ENCODE measurements around the gene STC2. TPM values are rescaled to one million over a fixed set of nuclear protein-coding genes. Genes with fewer than 3 reads are reported as not detected.
A peak's percentile ranks its signal among the peaks of the same experiment; 100 is the strongest.
"Not testable (repeated sequence)": the region's sequence is repeated elsewhere in the genome, so short reads cannot be mapped to it uniquely, and the experiment has no call there.

The STC2 gene
- total RNA-seq, 2 donors from 2014 or later, result 0.43 to 1.7 TPM

DNA sequence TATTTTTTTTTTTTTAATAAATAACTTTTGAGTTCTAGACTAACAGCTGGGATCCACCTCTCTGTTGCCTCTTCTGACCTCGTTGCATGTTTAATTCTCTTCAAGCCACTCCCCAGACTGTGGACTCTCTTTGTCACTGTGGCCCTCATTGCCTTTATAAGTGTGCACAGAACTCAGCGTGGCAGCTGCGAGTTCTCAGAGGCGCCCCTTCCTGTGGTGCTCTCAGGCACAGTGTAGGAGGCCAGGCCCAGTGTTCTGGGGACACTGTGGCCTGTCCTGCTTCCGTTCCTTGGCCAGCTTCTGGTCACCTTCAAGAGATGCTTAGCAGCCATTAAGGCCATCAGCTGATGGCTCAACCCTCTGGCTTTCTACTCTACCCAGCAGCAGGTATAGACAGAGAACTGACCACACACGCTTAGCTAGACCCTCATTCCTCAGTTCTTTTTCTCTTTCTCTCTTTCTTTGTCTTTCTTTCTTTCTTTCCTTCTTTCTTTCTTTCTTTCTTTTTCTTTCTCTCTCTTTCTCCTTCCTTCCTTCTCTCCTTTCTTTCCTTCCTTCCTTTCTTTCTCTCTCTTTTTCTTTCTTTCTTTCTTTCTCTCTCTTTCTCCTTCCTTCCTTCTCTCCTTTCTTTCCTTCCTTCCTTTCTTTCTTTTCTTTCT is 27.7 kb downstream of the STC2 start:
- ATAC-seq (no peak), DNase-seq (no peak)
- intact Hi-C loops (cut with DNase I, micrococcal nuclease), result no loop called here

DNA sequence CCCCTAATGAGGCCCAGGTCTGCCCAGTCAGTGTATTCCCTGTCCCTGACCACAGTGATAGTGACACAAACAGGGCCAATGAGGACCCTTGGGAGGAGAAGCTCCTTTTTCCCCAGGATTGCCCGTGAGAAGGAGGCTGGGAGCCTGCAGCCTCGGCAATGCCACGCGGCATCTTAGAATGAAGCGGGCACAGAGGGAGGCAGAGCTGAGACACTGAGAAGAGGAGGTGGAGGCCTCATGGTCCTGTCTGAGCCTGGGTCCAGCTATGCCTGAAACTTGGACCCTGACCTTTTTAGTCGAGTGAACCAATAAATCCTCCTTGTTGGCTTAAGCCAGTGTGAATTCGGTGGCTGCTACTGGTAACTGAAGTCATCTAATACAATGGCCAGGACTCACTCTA is 28.4 kb downstream of the STC2 start:
- ATAC-seq (no peak), DNase-seq (no peak)
- intact Hi-C loops (cut with DNase I, micrococcal nuclease), result loop anchor here (10.0 kb wide), 3 partner anchors 265 to 1015 kb away; no protein-coding TSS in a partner anchor

DNA sequence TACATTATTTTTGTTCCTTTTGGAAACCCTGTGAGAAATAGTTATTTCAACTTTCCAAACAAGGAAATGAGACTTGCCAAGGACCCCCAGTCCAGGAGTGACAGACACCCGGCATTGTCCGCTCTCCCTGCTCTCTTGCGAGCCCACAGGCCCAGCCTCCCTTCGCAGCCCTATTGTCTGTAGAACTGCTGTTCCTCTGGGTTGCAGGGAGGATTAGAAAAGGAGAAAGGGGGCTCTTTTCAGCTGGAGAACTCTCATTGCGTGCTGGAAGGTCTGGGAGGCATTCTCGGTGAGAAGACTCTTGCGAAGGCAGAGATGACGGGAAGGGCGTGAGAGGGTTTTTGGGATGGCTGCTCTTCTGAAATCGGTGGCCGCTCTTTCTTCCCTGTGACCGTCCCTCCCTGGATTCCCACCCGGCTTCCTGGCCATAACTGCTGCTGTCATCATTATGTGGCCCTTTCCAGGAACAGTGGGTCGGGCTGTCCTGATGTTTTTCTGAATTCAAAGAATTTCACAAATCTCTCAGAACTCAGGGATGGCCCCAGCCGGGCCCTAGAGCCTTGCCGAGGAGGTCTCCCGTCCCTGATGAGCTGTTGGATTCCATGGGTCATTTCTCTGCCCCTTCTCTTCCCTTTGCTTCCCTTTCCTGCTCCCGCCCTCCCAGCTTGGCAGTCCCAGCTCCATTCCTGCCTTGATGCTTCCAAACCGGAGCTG is 29.8 kb downstream of the STC2 start:
- intact Hi-C loops (cut with DNase I, micrococcal nuclease), result loop anchor here (10.0 kb wide), 3 partner anchors 266 to 1016 kb away; no protein-coding TSS in a partner anchor
- DNase-seq, result no peak
- ATAC-seq, result no peak

DNA sequence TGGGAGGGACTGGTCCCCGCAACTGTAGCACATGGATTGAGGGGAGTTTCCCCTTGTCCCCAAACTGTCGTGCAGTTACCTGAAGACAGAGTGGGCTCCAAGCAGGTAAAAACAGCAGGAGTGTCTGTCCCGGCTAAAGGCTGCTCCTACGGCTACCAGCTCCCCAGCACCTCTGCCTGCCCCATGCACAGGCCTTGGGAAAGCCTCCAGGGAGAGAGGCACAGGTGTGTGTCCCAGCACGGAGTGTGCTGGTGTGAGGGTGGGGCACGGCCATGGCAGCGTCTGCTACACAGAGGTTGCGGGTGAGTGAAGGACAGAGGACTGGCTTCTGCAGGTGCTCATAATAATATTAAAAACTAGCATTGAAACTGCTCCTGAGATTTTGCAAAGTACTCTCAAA is 30.4 kb downstream of the STC2 start:
- intact Hi-C loops (cut with DNase I, micrococcal nuclease), result loop anchor here (10.0 kb wide), 3 partner anchors 267 to 1017 kb away; no protein-coding TSS in a partner anchor
- DNase-seq, result no peak
- ATAC-seq, result no peak

DNA sequence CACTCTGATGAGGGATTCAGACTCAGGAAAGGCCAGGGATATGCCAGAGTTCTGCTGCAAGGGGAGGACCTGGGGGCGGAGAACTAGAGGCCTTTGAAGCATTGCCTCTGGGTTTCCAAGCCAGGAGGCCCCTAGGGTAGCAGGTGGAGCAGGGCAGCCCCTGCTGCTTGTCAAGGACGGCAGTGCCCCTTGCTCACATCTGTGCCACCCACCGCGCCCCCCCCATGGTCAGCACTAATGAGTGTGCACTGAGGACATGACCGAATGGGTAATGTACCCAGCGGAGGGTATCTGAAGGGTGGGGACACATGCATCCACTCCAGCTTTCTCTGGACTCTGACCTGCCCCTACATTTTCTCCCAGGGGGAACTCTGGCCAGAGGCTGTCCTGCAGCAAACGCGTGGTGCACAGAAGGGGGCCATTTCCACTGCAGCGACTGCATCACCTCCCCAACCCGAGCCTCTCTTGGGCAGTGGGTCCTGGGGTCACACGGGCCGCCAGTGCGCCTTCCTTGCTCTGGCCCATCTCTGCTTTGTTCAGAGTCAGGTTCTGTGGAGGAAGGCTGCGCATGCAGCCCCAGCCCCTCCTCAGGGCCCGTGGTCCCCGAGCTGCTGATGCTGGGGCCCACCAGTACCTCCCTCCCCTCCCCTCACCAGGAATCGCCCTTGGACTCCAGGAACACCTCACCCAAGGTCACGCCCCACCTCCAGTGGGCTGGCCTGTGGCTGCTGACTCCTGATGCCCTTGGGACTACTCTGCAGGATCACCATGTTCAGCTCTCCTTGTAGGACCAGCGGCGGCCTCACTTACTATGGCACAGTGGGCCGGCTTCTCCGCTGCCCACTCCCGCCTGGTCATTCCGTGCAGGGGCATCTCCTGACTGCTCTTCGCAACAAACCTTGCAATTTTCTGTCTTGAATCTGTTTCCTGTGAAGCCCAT is 31.2 kb downstream of the STC2 start:
- intact Hi-C loops (cut with DNase I, micrococcal nuclease), result loop anchor here (10.0 kb wide), 3 partner anchors 268 to 1018 kb away; no protein-coding TSS in a partner anchor
- DNase-seq, result no peak
- ATAC-seq, result no peak

DNA sequence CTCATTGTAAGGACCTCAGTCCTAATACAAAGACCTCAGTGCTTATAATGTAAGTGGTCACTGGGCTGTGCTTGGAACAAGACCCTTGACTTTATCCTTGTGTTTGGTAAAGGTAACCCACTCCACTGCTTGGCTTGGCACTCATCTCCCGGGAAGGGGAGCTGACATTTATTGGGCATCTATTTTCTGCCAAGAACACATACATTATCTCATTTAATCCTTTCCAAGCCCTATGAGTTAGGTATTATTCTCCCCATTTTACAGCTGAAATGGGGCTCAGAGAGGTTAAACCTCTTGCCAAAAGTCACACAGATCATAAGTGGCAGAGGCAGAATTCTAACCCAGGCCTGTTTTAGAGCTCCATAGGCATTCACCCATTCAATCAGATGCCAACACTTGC is 32.4 kb downstream of the STC2 start:
- DNase-seq (no peak), ATAC-seq (no peak)
- intact Hi-C loops (cut with DNase I, micrococcal nuclease), result loop anchor here (10.0 kb wide), 3 partner anchors 269 to 1019 kb away; no protein-coding TSS in a partner anchor

DNA sequence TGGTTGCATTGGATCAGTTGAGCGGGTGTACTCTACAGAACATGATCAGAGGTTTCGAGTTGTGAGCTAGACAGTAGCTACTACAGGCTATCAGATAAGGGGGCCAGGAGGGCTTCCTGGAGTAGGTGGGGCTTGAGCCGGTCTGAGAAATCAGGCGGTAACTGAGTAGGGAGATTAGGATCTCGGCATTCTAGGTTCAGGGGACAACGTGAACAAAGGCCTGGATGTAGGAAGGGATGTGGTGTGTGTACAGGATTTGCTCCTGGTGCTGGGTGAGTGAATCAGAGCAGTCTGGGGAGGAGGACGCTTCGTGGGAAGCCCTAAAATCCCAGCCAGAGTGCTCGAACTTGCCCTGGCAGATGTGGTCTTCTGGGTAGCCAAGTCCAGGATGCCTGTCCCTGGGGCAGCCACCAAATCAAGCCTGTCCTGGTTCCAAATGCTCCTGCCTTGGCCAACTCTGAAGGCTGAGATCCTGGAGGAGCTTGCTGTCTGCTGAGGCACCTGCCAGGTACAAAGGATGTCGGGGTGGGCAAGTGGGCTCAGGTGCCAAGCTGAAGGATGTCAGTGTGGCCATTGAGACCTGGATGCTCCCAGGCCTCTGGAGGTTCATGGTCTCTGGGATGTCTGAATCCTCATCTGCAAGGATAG is 33.4 kb downstream of the STC2 start:
- intact Hi-C loops (cut with DNase I, micrococcal nuclease), result loop anchor here (10.0 kb wide), 3 partner anchors 270 to 1020 kb away; no protein-coding TSS in a partner anchor
- DNase-seq, result no peak
- no peak for ATAC-seq

DNA sequence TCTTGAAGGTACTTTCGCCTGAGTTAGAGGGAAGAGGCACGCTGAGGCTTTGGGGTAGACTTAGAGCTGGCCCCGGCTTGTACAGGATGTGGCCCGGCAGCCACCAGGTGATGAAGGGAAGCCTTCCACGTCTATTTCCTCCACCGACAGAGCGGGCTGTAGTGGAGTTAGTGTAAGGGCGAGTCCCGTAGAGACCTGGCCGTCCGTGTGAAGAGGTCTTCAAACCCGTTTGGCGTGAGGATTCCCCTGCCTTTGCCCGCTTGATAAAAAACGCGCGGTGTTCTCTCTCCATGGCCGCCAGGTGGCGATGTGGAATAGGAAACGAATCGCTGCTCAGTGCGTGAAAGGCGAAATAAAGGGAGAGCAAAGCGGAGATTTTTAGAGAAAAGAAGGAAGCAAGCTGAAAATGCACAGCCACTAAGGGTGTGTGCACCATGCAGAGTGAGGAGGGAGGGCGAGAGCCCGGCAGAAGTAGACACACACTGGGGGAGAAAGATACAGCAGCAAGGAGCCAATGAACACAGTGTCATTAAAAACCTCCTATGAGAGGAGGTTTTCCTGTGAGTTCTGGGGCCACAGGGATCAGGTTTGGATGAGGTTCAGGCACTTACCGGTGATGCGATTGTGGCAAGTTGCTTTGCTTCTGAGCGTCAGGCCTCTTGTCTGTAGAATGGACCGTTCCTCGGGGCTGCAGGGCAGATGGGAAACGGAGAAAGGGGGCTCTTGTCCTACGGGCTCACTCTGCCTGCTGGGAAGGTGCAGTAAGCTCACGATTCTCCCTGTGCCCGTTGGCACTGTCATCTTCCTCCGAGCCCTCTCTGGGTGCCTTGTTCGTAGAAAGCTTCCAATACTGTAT is 34.2 kb downstream of the STC2 start:
- peak in 1 of 2 donors; percentile 75 for DNase-seq
- intact Hi-C loops (cut with DNase I, micrococcal nuclease), result loop anchor here (2.0 to 10.0 kb wide), 4 partner anchors 39 to 1021 kb away; no protein-coding TSS in a partner anchor
- ATAC-seq, result peak; percentile 69

DNA sequence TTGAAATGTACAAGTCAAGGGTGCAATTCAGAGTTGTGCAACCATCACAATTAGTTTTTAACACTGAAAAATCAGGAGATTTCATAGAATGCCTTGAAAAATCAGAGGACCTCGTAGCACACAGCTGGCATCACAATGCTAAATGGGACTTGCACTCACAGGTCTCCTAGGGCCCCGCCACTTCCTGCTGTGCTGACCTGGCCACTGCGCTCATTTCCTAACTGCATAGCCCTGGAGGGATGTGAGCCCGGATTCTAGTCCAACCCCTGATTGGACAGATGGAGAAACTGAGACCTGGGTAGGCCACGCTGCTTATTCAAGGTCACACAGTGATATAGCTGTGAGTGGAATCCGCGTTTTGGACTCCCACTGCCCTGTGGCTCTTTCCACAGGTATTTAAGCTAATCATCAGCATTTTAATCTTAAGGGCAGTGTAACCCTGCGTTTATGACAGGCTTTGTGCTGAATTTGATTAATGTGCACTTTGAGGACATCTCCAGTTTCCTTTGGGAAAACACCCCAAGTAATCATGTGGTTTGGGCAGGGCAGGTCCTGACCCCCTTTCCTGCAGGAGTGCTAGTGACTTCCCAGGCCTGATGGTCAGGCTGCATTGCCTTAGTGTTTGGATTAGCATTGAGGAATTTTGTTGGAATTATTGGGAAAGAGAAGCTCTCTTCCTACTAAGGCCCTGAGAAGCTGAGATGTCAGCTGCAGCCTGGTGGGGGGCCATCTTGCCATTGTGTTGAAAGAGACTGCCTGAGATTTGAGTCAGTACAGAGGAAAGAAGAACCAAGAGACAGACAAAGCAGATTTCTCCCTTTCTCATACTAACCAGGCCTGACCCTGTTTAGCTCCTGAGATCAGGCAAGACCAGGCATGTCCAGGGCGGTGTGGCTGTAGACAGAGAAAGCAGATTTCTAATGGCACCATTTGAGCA is 36.2 kb downstream of the STC2 start:
- no peak for DNase-seq
- intact Hi-C loops (cut with DNase I, micrococcal nuclease), result loop anchor here (2.0 to 10.0 kb wide), 4 partner anchors 41 to 1023 kb away; no protein-coding TSS in a partner anchor
- no peak for ATAC-seq

DNA sequence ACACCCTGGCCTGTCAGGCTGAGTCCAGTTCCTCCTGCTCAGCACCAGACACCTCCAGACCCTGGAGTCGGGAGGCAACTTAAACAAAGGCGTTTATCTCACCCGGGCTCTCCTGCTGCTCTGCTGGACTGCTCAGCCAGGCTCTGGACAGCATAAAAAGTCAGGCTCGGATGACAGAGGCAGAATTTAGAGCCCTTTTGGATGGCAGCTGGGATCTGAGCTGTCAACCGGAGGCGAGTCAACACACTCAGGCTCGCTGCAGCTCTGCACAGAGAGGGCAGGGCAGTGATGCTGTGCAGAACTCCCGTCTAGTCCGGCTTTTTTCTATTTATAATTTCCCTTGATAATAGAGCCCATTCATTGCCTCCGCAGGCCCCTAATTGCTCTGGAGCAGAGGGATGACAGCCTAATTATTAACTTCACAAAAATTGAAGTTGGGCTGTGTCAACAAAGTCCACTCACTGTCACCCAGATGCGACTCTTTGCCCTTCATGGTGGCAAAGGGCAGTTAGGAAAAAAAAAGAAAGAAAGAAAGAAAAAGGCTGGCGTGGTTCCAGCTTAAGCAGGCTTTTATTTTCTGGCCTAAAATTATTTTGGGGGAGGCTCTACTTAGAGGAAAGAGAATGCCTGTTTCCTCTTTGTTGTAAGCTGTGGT is 37.6 kb downstream of the STC2 start:
- DNase-seq (no peak), ATAC-seq (no peak)
- intact Hi-C loops (cut with DNase I, micrococcal nuclease), result loop anchor here (10.0 kb wide), 3 partner anchors 274 to 1024 kb away; no protein-coding TSS in a partner anchor

DNA sequence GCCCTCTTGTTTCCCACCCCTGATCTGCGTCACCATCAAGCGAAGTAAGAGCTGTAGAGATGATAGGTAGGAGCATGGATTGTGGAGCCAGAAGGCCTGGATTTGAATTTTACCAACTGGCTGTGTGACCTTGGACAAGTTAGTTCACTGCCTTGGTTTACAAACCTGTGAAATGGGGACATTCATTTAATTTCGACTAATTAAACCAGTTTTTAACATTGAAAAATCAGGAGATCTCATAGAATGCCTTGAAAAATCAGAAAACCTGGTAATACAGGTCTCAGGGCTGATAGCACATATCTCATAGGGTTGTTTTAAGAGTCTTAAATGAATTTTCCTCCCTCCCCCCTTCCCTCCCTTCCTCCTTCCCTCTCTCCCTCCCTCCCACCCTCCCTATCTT is 38.8 kb downstream of the STC2 start:
- no peak for ATAC-seq
- intact Hi-C loops (cut with DNase I, micrococcal nuclease), result no loop called here
- no peak for DNase-seq

DNA sequence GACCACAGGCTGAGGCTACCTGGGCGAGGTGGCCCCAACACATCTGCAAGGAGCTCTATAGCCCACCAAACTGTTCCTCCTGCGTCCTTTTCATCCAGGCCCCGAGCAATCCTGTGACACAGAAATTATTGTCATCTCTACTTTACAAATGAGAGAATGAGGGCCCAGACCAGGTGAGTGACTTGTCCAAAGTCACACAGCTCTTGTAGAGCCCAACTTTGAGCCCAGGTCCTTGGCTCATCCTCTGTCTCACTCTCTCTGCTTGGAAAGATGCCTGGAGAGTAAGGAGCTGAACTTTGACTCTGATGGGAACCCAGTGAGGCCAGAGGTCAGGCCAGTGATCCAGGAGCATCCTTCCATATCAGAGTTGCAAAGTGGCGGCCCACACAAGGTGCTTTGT is 39.6 kb downstream of the STC2 start:
- DNase-seq, result no peak
- no peak for ATAC-seq
- intact Hi-C loops (cut with DNase I, micrococcal nuclease), result no loop called here

DNA sequence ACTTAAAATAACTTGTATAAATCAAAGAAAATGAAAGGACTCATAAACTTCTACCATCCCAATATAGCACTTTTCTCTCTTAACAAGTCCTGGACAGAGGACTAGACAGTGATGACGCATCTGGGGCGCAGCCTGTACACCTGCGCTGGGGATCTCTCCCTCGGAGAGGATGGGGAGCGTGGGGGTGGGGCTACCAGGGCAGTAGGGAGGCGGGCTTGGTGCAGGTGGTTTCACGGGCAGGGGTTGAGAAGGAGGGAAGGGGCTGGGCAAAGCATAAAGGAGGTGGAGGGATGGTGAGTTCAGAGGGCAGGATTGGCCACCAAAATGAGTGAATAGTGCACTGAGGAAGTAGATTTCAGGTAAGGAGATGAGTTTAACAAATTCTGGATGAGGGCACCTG is 41.1 kb downstream of the STC2 start:
- intact Hi-C loops (cut with DNase I, micrococcal nuclease), result no loop called here
- ATAC-seq, result no peak
- DNase-seq, result no peak

DNA sequence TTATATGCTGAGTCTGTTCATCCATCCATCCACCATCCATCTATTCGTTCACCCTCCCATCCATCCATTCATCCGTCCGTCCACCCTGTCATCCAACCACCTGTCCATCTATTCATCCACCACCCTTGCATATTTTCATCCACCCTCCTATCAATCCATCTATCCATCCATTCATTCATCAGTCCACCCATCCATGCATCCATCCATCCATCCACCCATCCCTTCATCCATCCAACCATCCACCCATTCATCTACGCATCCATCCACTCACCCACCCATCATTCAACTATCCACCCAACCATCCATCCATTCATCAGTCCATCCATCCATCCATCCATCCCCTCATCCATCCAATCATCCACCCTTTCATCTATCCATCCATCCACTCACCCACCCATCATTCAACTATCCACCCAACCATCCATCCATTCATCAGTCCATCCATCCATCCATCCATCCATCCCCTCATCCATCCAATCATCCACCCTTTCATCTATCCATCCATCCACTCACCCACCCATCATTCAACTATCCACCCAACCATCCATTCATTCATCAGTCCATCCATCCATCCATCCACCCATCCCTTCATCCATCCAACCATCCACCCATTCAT is 43.8 kb downstream of the STC2 start:
- DNase-seq; intact Hi-C loops (cut with DNase I, micrococcal nuclease); ATAC-seq: not testable (repeated sequence)

Data from left colon (tissue), 2 donors.